Measurements from ENCODE around the gene ELOB.

The ELOB gene

GRCh38 chr16:2757344-2757743, 19.7 kb downstream of the ELOB start:
- no peak overlapping the region for H2AFZ ChIP-seq (ENCODE audit: low read depth, low read length)
- peaks cover 93% of the 10 kb centered on the region for H3K36me3 ChIP-seq (ENCODE audit: insufficient read depth, low read length)
- H3K9ac ChIP-seq (ENCODE audit: low read depth, low read length): no peak overlapping the region
- no peaks in the 10 kb centered on the region for H3K27me3 ChIP-seq (ENCODE audit: insufficient read depth, low read length, poor library complexity)
- no peak for ATAC-seq (ENCODE audit: insufficient read depth, low read depth)
- H3K9me3 ChIP-seq (ENCODE audit: insufficient read depth, low read length, severe bottlenecking): no peaks in the 10 kb centered on the region
- no peak for DNase-seq
- no peak overlapping the region for H3K27ac ChIP-seq (ENCODE audit: low read length)
- no peak overlapping the region for H3K4me2 ChIP-seq (ENCODE audit: insufficient read depth, low read length)
- H3K4me1 ChIP-seq (ENCODE audit: insufficient read depth, low read length): peaks cover 30% of the 10 kb centered on the region
- TF ChIP-seq EZH2 (IDR thresholded peaks at IDR 0.05; ENCODE audit: borderline replicate concordance, low read depth, low read length, severe bottlenecking) (no peak), CTCF (IDR thresholded peaks at IDR 0.05; ENCODE audit: borderline replicate concordance, extremely low read depth, low read length, poor library complexity, severe bottlenecking) (no peak)
- H3K4me3 ChIP-seq (ENCODE audit: low read depth in 1 of 2, low read length in 2 of 2): no peak overlapping the region
- peaks cover 99% of the 10 kb centered on the region for H3K79me2 ChIP-seq (ENCODE audit: insufficient read depth, low read length)
- peaks cover 91% of the 10 kb centered on the region for H4K20me1 ChIP-seq (ENCODE audit: insufficient read depth, low read length)

DNA sequence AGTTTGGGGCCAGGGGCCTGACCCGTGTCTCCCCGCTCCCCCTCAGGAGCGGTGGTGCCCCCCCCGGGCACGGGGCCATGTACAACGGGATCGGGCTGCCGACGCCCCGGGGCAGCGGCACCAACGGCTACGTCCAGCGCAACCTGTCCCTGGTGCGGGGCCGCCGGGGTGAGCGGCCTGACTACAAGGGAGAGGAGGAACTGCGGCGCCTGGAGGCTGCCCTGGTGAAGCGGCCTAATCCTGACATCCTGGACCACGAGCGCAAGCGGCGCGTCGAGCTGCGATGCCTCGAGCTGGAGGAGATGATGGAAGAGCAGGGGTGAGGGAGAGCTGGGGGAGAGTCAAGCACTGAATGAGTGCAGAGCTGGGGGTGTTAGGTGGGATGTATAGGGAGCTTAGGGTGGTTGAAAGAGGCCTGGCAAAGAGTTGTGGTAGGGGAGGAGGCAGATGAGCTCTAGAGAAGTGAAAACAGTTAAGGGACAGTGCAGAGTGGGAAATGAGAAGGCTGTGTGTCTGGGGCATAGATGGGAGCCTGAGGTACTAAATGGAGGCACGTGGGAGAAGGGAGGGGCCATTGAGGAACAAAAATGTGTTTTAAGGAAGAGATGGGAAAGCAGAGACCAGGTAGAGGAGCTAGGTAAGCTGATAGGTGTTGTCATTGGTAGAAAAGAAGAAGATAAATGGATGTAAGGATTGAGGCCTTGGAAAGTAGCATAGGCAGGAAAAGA, 20.6 kb downstream of the ELOB start:
- Histone ChIP-seq H3K27me3 (ENCODE audit: insufficient read depth, low read length, poor library complexity) (no peaks in the 10 kb centered on the region), H3K79me2 (ENCODE audit: insufficient read depth, low read length) (peaks cover 96% of the 10 kb centered on the region), H3K9ac (ENCODE audit: low read depth, low read length) (no peak overlapping the region), H3K9me3 (ENCODE audit: insufficient read depth, low read length, severe bottlenecking) (no peaks in the 10 kb centered on the region), H3K4me1 (ENCODE audit: insufficient read depth, low read length) (peaks cover 31% of the 10 kb centered on the region), H2AFZ (ENCODE audit: low read depth, low read length) (no peak overlapping the region), H3K27ac (ENCODE audit: low read length) (no peak overlapping the region), H4K20me1 (ENCODE audit: insufficient read depth, low read length) (peaks cover 82% of the 10 kb centered on the region), H3K4me2 (ENCODE audit: insufficient read depth, low read length) (peak overlapping the region; percentile 76), H3K4me3 (ENCODE audit: low read depth in 1 of 2, low read length in 2 of 2) (no peak overlapping the region), H3K36me3 (ENCODE audit: insufficient read depth, low read length) (peaks cover 84% of the 10 kb centered on the region)
- TF ChIP-seq CTCF (IDR thresholded peaks at IDR 0.05; ENCODE audit: borderline replicate concordance, extremely low read depth, low read length, poor library complexity, severe bottlenecking): no peak
- TF ChIP-seq EZH2 (IDR thresholded peaks at IDR 0.05; ENCODE audit: borderline replicate concordance, low read depth, low read length, severe bottlenecking): no peak
- ATAC-seq (ENCODE audit: insufficient read depth, low read depth): no peak
- DNase-seq: no peak

DNA sequence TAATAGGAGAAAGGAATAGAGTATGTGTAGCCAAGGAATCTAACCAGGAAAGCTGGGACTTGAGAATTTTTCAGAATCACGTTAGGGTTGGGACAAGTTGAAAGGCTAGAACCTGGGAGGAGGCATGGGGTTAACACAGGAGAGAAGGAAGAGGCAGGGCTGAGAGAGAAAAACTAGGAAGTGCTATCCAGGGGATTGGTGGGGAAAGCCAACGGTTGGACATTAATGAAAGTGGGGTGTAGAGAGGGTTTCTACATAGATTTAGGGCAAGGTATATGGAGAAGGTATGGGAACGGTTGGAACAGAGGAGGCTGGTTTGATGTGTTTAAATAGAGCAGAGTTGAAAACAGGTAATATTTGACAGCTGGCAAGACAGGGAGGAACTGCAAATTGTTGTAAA, 21.9 kb downstream of the ELOB start:
- H3K9me3 ChIP-seq (ENCODE audit: insufficient read depth, low read length, severe bottlenecking): no peaks in the 10 kb centered on the region
- H3K9ac ChIP-seq (ENCODE audit: low read depth, low read length): peak overlapping the region; percentile 83
- TF ChIP-seq EZH2 (IDR thresholded peaks at IDR 0.05; ENCODE audit: borderline replicate concordance, low read depth, low read length, severe bottlenecking): no peak
- TF ChIP-seq CTCF (IDR thresholded peaks at IDR 0.05; ENCODE audit: borderline replicate concordance, extremely low read depth, low read length, poor library complexity, severe bottlenecking): no peak
- peaks cover 71% of the 10 kb centered on the region for H4K20me1 ChIP-seq (ENCODE audit: insufficient read depth, low read length)
- H3K4me3 ChIP-seq (ENCODE audit: low read depth in 1 of 2, low read length in 2 of 2): peak overlapping the region in 1 of 2 experiments; percentile 65; a peak in 1 of 4 replicates
- H3K27ac ChIP-seq (ENCODE audit: low read length): peak overlapping the region; percentile 18; the same call in 1 of the 2 replicates
- DNase-seq (no peak), ATAC-seq (ENCODE audit: insufficient read depth, low read depth) (no peak)
- no peak overlapping the region for H2AFZ ChIP-seq (ENCODE audit: low read depth, low read length)
- H3K36me3 ChIP-seq (ENCODE audit: insufficient read depth, low read length): peaks cover 71% of the 10 kb centered on the region
- peaks cover 43% of the 10 kb centered on the region for H3K4me1 ChIP-seq (ENCODE audit: insufficient read depth, low read length)
- no peaks in the 10 kb centered on the region for H3K27me3 ChIP-seq (ENCODE audit: insufficient read depth, low read length, poor library complexity)
- peaks cover 96% of the 10 kb centered on the region for H3K79me2 ChIP-seq (ENCODE audit: insufficient read depth, low read length)
- H3K4me2 ChIP-seq (ENCODE audit: insufficient read depth, low read length): peak overlapping the region; percentile 76

All from DND-41 (cell line).